HG02943 (cell line): ENCODE measurements around the gene DGKE.
A peak's percentile ranks its signal among the peaks of the same experiment; 100 is the strongest.

ENCODE experiments used
- ATAC-seq: cut with Tn5 transposase; IDR thresholded peaks from one replicate; pipeline ENCODE4 v1.9.1; 2021; ENCODE audit warnings: mild to moderate bottlenecking, low read depth, moderate library complexity; ENCODE audit not compliant: unreplicated experiment

Gene DGKE

GRCh38 chr17:56912105-56912999 is 78.4 kb downstream of the DGKE start:
- no peak for ATAC-seq

DNA sequence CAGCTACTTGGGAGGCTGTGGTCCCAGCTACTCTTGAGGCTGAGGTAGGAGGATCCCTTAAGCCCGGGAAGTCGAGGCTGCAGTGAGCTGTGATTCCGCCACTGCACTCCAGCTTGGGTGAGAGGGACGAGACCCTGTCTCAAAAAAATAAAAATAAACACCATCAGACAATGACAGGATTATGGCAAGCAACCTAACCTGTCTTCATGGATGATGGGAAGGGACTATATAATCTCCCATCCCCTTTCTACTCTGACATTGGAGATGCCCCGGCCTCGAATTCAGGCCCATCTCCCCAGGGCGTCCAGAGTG is 79.0 kb downstream of the DGKE start:
- no peak for ATAC-seq

DNA sequence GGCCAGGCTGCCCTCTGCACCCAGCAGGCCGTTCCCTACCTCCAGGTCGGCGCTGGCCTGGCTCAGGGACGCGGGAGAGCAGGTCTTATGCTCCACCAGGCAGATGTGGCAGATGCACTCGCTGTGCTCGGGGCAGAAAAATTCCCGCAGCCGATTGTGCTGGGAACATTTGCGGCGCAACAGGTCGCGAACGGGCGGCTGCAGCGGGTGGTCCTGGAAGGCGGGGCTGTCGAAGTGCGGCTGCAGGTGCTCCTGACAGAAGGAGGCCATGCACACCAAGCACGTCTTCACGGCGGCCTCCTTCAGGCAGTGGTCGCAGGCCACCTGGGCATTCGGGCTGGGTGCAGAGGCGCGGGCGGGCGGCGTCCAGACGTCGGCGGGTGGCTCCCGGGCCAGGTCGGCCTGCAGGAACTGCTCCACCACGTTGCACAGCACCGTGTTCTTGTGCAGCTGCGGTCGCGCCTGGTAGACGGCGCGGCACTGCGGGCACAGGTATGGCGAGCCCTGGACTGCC is 79.5 kb downstream of the DGKE start:
- ATAC-seq: peak; percentile 51

- peak; percentile 70 for ATAC-seq
Observed at GRCh38 chr17:56913867-56914580, 80.1 kb downstream of the DGKE start, which contains the start of gene TRIM25. TRIM25 (minus strand) TSS chr17:56914049; CDS start chr17:56913988, 61 bp downstream.

- ATAC-seq: no peak
Observed at GRCh38 chr17:56914581-56915273, 80.8 kb downstream of the DGKE start.

DNA sequence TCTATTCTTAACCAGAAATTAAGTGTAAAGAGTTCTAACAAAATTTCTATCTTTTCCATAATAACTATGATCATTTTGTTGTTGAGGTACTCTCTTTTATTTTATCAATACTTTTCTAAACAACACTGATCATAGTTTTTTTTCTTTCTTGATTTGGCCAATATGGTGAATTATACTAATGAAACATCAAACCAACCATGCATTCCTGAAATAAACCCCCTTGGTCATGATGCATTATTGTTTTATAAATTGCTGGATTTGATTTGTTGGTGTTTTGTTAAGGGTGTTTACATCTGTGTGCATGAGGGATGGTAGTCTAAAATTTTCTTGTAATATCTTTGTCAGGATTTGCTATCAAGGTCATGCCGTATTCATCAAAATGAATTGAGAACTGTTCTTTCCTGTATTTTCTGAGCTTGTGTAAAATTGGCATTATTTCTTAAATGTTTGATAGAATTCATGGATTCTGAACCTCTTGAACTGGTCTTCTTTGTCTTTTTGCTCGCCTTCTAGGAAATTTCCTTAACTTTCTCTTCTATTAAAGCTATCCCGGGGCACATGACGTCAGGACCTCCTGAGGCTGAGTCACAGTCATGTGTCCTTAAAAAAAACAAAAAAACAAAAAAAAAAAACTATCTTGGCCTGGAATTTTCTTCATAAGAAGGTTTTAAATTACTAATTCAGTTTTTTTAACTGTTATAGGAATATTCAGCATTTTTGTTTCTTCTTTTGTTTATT is 83.8 kb downstream of the DGKE start:
- ATAC-seq: no peak

DNA sequence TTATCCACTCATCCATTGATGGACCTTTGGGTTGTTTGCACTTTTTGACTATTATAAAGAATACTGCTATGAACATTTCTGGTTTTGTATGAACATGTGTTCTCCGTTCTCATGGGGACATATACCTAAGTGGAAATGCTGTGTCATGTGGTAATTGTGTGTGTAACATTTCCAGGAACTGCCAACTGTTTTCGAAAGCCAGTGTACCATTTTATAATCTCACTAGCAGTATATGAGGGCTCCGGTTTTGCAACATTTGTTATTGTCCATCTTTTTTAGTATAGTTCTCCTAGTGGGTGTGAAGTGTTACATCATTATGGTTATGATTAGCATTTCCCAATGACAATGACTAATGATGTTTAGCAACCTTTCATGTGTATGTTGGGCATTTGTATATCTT is 85.0 kb downstream of the DGKE start:
- ATAC-seq: no peak
